ENCODE measurements around the gene PGAM2.

The PGAM2 gene

GRCh38 chr7:44058759-44059218, 6.6 kb downstream of the PGAM2 start:
- Mint-ChIP-seq H3K4me3 (no peak overlapping the region), H3K27me3 (no peaks in the 10 kb centered on the region), H3K27ac (peak overlapping the region; percentile 53), H3K36me3 (ENCODE audit: low read depth) (peaks cover 89% of the 10 kb centered on the region), H3K4me1 (ENCODE audit: low read depth) (peaks cover 24% of the 10 kb centered on the region), H3K9me3 (no peaks in the 10 kb centered on the region)
- no peak for DNase-seq

- DNase-seq, result peak; percentile 22
- Mint-ChIP-seq H3K27ac (peak overlapping the region; percentile 53), H3K27me3 (no peaks in the 10 kb centered on the region), H3K4me1 (ENCODE audit: low read depth) (peaks cover 24% of the 10 kb centered on the region), H3K36me3 (ENCODE audit: low read depth) (peaks cover 92% of the 10 kb centered on the region), H3K4me3 (no peak overlapping the region), H3K9me3 (no peaks in the 10 kb centered on the region)
These were observed 7.3 kb downstream of the PGAM2 start for GRCh38 chr7:44057849-44058758.

- Mint-ChIP-seq H3K36me3 (ENCODE audit: low read depth) (peaks cover 97% of the 10 kb centered on the region), H3K27me3 (no peaks in the 10 kb centered on the region), H3K4me1 (ENCODE audit: low read depth) (peaks cover 28% of the 10 kb centered on the region), H3K9me3 (no peaks in the 10 kb centered on the region), H3K4me3 (no peak overlapping the region), H3K27ac (peak overlapping the region; percentile 50)
- DNase-seq, result peak; percentile 18
These were observed 8.1 kb downstream of the PGAM2 start for GRCh38 chr7:44057181-44057848.

- no peaks in the 10 kb centered on the region for H3K9me3 Mint-ChIP-seq
- H3K27ac Mint-ChIP-seq, result no peak overlapping the region
- no peak overlapping the region for H3K4me3 Mint-ChIP-seq
- H3K4me1 Mint-ChIP-seq (ENCODE audit: low read depth), result peaks cover 32% of the 10 kb centered on the region
- peak; percentile 18 for DNase-seq
- H3K36me3 Mint-ChIP-seq (ENCODE audit: low read depth), result peaks cover 99% of the 10 kb centered on the region
- no peaks in the 10 kb centered on the region for H3K27me3 Mint-ChIP-seq
These were observed 8.7 kb downstream of the PGAM2 start for GRCh38 chr7:44056681-44057080.

GRCh38 chr7:44052771-44053365, 12.5 kb downstream of the PGAM2 start:
- H3K4me1 Mint-ChIP-seq (ENCODE audit: low read depth), result peaks cover 56% of the 10 kb centered on the region
- no peak for DNase-seq
- H3K36me3 Mint-ChIP-seq (ENCODE audit: low read depth), result peaks cover 96% of the 10 kb centered on the region
- H3K4me3 Mint-ChIP-seq, result no peak overlapping the region
- peak overlapping the region; percentile 76 for H3K27ac Mint-ChIP-seq
- H3K9me3 Mint-ChIP-seq, result no peaks in the 10 kb centered on the region
- no peaks in the 10 kb centered on the region for H3K27me3 Mint-ChIP-seq

GRCh38 chr7:44051611-44052220, 13.7 kb downstream of the PGAM2 start:
- peak; percentile 21 for DNase-seq
- Mint-ChIP-seq H3K27me3 (no peaks in the 10 kb centered on the region), H3K4me3 (no peak overlapping the region), H3K9me3 (no peaks in the 10 kb centered on the region), H3K36me3 (ENCODE audit: low read depth) (peaks cover 96% of the 10 kb centered on the region), H3K4me1 (ENCODE audit: low read depth) (peaks cover 65% of the 10 kb centered on the region), H3K27ac (peak overlapping the region; percentile 84)

- H3K9me3 Mint-ChIP-seq, result no peaks in the 10 kb centered on the region
- peak; percentile 23 for DNase-seq
- H3K27ac Mint-ChIP-seq, result peak overlapping the region; percentile 84
- no peaks in the 10 kb centered on the region for H3K27me3 Mint-ChIP-seq
- H3K36me3 Mint-ChIP-seq (ENCODE audit: low read depth), result peaks cover 96% of the 10 kb centered on the region
- H3K4me1 Mint-ChIP-seq (ENCODE audit: low read depth), result peaks cover 68% of the 10 kb centered on the region
- H3K4me3 Mint-ChIP-seq, result no peak overlapping the region
These were observed 14.3 kb downstream of the PGAM2 start for GRCh38 chr7:44050915-44051560.

GRCh38 chr7:44050121-44050914, 15.0 kb downstream of the PGAM2 start:
- DNase-seq, result peak; percentile 28
- H3K27me3 Mint-ChIP-seq, result no peaks in the 10 kb centered on the region
- H3K4me3 Mint-ChIP-seq, result no peak overlapping the region
- no peaks in the 10 kb centered on the region for H3K9me3 Mint-ChIP-seq
- H3K36me3 Mint-ChIP-seq (ENCODE audit: low read depth), result peaks cover 96% of the 10 kb centered on the region
- peak overlapping the region; percentile 84 for H3K27ac Mint-ChIP-seq
- H3K4me1 Mint-ChIP-seq (ENCODE audit: low read depth), result peaks cover 71% of the 10 kb centered on the region

GRCh38 chr7:44048031-44048795, 17.2 kb downstream of the PGAM2 start:
- peak; percentile 25 for DNase-seq
- H3K36me3 Mint-ChIP-seq (ENCODE audit: low read depth), result peaks cover 89% of the 10 kb centered on the region
- no peaks in the 10 kb centered on the region for H3K27me3 Mint-ChIP-seq
- no peak overlapping the region for H3K4me3 Mint-ChIP-seq
- no peaks in the 10 kb centered on the region for H3K9me3 Mint-ChIP-seq
- H3K27ac Mint-ChIP-seq, result peak overlapping the region; percentile 91
- peaks cover 76% of the 10 kb centered on the region for H3K4me1 Mint-ChIP-seq (ENCODE audit: low read depth)

GRCh38 chr7:44046321-44047061, 18.9 kb downstream of the PGAM2 start:
- peak overlapping the region; percentile 91 for H3K27ac Mint-ChIP-seq

GRCh38 chr7:44045226-44046014, 19.9 kb downstream of the PGAM2 start:
- peaks cover 63% of the 10 kb centered on the region for H3K4me1 Mint-ChIP-seq (ENCODE audit: low read depth)
- H3K4me3 Mint-ChIP-seq, result peak overlapping the region; percentile 90
- H3K36me3 Mint-ChIP-seq (ENCODE audit: low read depth), result peaks cover 61% of the 10 kb centered on the region
- no peaks in the 10 kb centered on the region for H3K27me3 Mint-ChIP-seq
- no peaks in the 10 kb centered on the region for H3K9me3 Mint-ChIP-seq
- H3K27ac Mint-ChIP-seq, result peak overlapping the region; percentile 91
- peak; percentile 32 for DNase-seq

More at GRCh38 chr7:44046321-44047061, 18.9 kb downstream of the PGAM2 start:
- peaks cover 72% of the 10 kb centered on the region for H3K36me3 Mint-ChIP-seq (ENCODE audit: low read depth)
- DNase-seq, result peak; percentile 40
- no peaks in the 10 kb centered on the region for H3K9me3 Mint-ChIP-seq
- H3K4me3 Mint-ChIP-seq, result peak overlapping the region; percentile 90
- peaks cover 68% of the 10 kb centered on the region for H3K4me1 Mint-ChIP-seq (ENCODE audit: low read depth)
- no peaks in the 10 kb centered on the region for H3K27me3 Mint-ChIP-seq

Data from activated T-cell treated with anti-CD3 and anti-CD28 coated beads, Interleukin-2, amount 50 U/mL, for 24 hours (primary cell).